ENCODE results near the gene IFNL3.

- TF ChIP-seq EZH2phosphoT487 (IDR thresholded peaks at IDR 0.05) (no peak), CTCF (IDR thresholded peaks at IDR 0.05) (no peak)
These were observed 25.4 kb upstream of the IFNL3 start for GRCh38 chr19:39270036-39270871.
